NCI-H524 (cell line): Measurements from ENCODE around the gene MMP28.

ENCODE experiments used
- DNase-seq, 2 experiments: peaks; one replicate each; lab custom pipeline; 2025; lab: John Stamatoyannopoulos, UW

Gene MMP28

GRCh38 chr17:35726127-35726952 is 69.1 kb downstream of the MMP28 start:
- DNase-seq, result no peak

GRCh38 chr17:35725802-35726126 is 69.7 kb downstream of the MMP28 start:
- no peak for DNase-seq

GRCh38 chr17:35725058-35725457 is 70.4 kb downstream of the MMP28 start:
- DNase-seq, result no peak

DNA sequence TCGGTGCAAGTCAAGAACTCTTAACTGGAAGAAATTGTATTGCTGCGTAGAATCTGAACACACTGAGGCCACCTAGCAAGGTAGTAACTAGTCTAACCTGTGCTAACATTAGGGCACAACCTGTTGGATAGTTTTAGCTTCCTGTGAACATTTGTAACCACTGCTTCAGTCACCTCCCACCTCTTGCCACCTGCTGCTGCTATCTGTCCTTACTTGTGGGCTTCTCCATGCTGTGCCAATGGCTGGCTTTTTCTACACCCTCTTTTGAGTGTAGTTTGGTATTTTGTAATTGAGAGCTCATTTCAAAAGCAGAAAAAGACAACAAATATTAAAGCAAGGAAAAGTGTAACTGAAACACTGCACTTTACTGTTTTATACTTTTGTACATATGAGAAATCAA is 71.7 kb downstream of the MMP28 start:
- DNase-seq, result no peak

DNA sequence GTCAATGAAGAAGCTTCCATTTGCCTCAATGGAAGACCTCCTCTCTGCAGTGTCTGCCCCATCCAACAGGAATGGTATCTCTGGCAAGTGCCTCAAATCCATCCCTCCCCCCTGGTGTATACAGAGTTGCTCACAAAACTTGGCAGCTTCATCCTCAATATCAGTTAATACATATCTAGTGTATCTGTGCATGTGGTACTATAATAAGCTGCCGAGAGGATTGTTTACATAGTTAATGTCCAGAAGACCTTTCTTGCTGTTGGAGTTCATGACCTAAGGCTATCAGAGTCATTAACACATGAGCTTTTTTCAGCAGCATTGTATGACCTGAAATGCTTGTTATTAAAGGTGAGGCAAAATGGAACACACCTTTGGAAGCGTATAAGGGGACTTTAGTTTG is 78.0 kb downstream of the MMP28 start:
- DNase-seq, result no peak

- no peak for DNase-seq
Observed at GRCh38 chr17:35716897-35717465, 78.5 kb downstream of the MMP28 start.

DNA sequence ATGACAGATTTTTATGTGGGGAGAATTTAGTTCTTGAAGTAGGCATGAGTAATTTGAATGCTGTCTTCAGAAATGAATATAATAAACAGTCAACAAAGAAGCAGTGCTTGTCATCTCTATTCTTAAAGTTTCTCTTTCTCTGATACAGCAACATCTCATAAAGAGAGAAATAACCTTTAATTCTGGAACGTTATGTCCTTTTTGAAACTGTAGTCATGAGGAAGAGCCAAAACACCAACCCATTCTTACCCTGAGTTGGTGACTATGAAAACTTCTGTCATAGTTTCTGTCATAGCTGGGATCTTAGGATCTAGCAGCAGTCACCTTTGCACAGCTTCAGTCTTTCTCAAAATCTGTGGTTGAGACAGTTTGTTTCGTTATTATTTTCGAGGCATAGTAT is 79.3 kb downstream of the MMP28 start:
- DNase-seq, result no peak
